CD4-positive, CD25-positive, alpha-beta regulatory T cell (primary cell): ENCODE measurements around the gene PMF1. TPM values are rescaled to one million over a fixed set of nuclear protein-coding genes. Genes with fewer than 3 reads are reported as not detected.
"Not testable (repeated sequence)": the region's sequence is repeated elsewhere in the genome, so short reads cannot be mapped to it uniquely, and the experiment has no call there.

ENCODE experiments used
- ATAC-seq, 2 donors: fragments of 150-1000 bp; cut with Tn5 transposase; one replicate each; pipeline ENCODE4 v1.10.0; 2021; ENCODE audit warnings: low read depth in 2 of 2, moderate number of reproducible peaks in 2 of 2, moderate library complexity in 1 of 2
- DNase-seq, 3 donors: peaks; one replicate each; pipeline versions ENCODE4 v3.0.0 to v3.0.0-alpha.2; 2012 to 2022; ENCODE audit warnings: mixed read lengths in 1 of 3
- H3K27ac ChIP-seq: one replicate; pipeline ENCODE4 v1.7.0; 2013; ENCODE audit warnings: mild to moderate bottlenecking, low read length; ENCODE audit not compliant: insufficient read depth, poor library complexity, severe bottlenecking
- H3K27me3 ChIP-seq: one replicate; pipeline ENCODE4 v1.7.0; 2013; ENCODE audit warnings: low read length; ENCODE audit not compliant: control insufficient read depth, insufficient read depth
- H3K36me3 ChIP-seq: one replicate; pipeline ENCODE4 v1.7.0; 2013; ENCODE audit warnings: mild to moderate bottlenecking, low read length, moderate library complexity; ENCODE audit not compliant: control insufficient read depth, insufficient read depth
- H3K4me1 ChIP-seq: 2 replicates; pipeline ENCODE4 v1.7.0; 2013; ENCODE audit warnings: mild to moderate bottlenecking, low read length; ENCODE audit not compliant: insufficient read depth, control insufficient read depth, poor library complexity, severe bottlenecking
- H3K4me3 ChIP-seq: one replicate; pipeline ENCODE4 v1.7.0; 2013; ENCODE audit warnings: low read depth, mild to moderate bottlenecking, low read length, moderate library complexity
- H3K9me3 ChIP-seq, 2 experiments: 1 replicate in 1 of 2; 2 replicates in 1 of 2; pipeline ENCODE4 v1.7.0; 2013; ENCODE audit warnings: low read length in 2 of 2, mild to moderate bottlenecking in 1 of 2, moderate library complexity in 1 of 2; ENCODE audit not compliant: control insufficient read depth in 2 of 2
- H3K27ac Mint-ChIP-seq, 3 donors: one replicate each; pipeline ENCODE4 v1.8.0; 2020 to 2022; ENCODE audit warnings: mild to moderate bottlenecking in 3 of 3, mixed read lengths in 3 of 3, moderate library complexity in 2 of 3
- H3K27me3 Mint-ChIP-seq: one replicate; pipeline ENCODE4 v1.8.0; 2022; ENCODE audit warnings: mild to moderate bottlenecking, mixed read lengths
- H3K36me3 Mint-ChIP-seq: one replicate; pipeline ENCODE4 v1.8.0; 2020; ENCODE audit warnings: mixed read lengths
- H3K4me1 Mint-ChIP-seq, 4 donors: one replicate each; pipeline ENCODE4 v1.8.0; 2020 to 2022; ENCODE audit warnings: mixed read lengths in 4 of 4, mild to moderate bottlenecking in 1 of 4
- H3K4me3 Mint-ChIP-seq, 4 donors: one replicate each; pipeline ENCODE4 v1.8.0; 2020 to 2022; ENCODE audit warnings: mild to moderate bottlenecking in 4 of 4, mixed read lengths in 4 of 4, moderate library complexity in 3 of 4
- H3K9me3 Mint-ChIP-seq, 7 donors: one replicate each; pipeline ENCODE4 v1.8.0; 2020 to 2022; ENCODE audit warnings: mixed read lengths in 7 of 7, mild to moderate bottlenecking in 3 of 7, moderate library complexity in 2 of 7
- polyA plus RNA-seq, 4 donors: library from polyadenylated mRNA; unstranded; fragments of 300-500 nt; fragmentation: Illumina TruSeq; gene quantifications; one replicate each; pipeline ENCODE4 v1.2.3, GENCODE V29; 2021
- total RNA-seq: library from RNA; stranded (reverse); gene quantifications from one replicate; pipeline ENCODE4 v1.2.3, GENCODE V29; 2022

The PMF1 gene
- total and polyA plus RNA-seq, 5 donors from 2014 or later = 69.3 to 89.9 (median 88.5) TPM

DNA sequence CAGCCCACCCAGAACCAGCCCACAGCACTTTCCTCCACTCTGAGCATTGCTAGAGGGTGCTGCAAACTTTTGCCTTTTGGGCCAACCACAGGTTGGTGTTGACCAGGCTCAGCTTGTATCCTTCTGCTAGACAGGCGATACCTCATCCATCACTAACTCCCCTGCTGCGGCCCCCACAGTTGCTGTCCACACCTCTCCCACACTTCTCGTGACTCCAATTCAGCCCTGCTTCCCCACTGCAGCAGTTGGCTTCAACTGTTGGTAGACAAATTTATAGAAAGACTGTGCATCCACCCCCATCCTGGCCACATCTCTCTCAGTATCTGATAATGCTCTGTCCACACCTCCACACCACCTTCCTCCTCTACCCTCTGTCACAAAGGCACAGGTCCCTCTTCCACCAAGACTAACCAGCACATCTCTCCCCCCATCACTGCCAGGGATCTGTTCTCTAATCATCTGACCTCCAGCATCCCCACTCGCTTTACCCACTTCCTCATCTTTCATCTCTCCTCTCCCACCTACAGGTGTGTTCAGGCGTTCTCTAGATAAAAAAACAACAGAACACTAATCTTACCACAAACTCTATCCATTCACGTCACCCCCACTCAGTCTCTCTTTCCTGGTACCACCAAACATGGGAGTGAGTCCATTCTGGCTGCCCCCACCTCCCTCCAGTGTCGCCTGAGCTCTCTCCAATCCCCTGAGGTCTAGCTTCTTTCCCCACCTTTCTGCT is 34.7 kb upstream of the PMF1 start:
- H3K27me3 ChIP-seq = no peaks in the 10 kb centered on the region
- DNase-seq (peak in 1 of 3 donors; percentile 60), ATAC-seq (peak; percentile 68 to 73)
- peak overlapping the region; percentile 12 to 84 (median 57) for H3K27ac Mint-ChIP-seq
- peak overlapping the region in 1 of 4 donors; percentile 38 for H3K4me3 Mint-ChIP-seq
- H3K36me3 ChIP-seq = no peaks in the 10 kb centered on the region
- H3K4me3 ChIP-seq = no peak overlapping the region
- H3K9me3 Mint-ChIP-seq = peaks cover 0 to 1% (median 0%) of the 10 kb centered on the region in 7 donors
- H3K4me1 Mint-ChIP-seq = peaks cover 0 to 14% (median 7%) of the 10 kb centered on the region in 4 donors
- no peaks in the 10 kb centered on the region for H3K4me1 ChIP-seq
- H3K9me3 ChIP-seq = no peaks in the 10 kb centered on the region
- H3K36me3 Mint-ChIP-seq = no peaks in the 10 kb centered on the region
- H3K27me3 Mint-ChIP-seq = no peaks in the 10 kb centered on the region
- H3K27ac ChIP-seq = no peak overlapping the region

DNA sequence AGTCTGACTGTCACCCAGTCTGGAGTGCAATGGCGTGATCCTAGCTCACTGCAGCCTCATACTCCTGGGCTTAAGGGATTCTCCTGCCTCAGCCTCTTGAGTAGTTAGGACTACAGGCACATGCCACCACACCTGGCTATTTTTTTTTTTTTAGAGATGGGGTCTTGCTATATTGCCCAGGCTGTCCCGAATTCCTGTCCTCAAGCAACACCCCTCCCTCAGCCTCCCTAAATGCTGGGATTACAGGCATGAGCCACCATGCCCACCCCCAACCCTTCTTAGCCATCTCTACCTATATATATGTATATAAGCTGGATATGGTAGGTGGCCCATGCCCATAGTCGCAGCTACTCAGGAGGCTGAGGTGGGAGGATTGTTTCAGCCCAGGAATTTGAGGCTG is 32.3 kb upstream of the PMF1 start:
- no peak overlapping the region for H3K27ac ChIP-seq
- peak overlapping the region in 1 of 4 donors; percentile 22 for H3K4me3 Mint-ChIP-seq
- no peaks in the 10 kb centered on the region for H3K9me3 Mint-ChIP-seq
- H3K27ac Mint-ChIP-seq = no peak overlapping the region
- H3K36me3 ChIP-seq = no peaks in the 10 kb centered on the region
- no peak overlapping the region for H3K4me3 ChIP-seq
- DNase-seq (no peak), ATAC-seq (no peak)
- no peaks in the 10 kb centered on the region for H3K36me3 Mint-ChIP-seq
- H3K9me3 ChIP-seq = no peaks in the 10 kb centered on the region
- H3K4me1 Mint-ChIP-seq = peaks cover 0 to 14% (median 7%) of the 10 kb centered on the region in 4 donors
- H3K27me3 ChIP-seq = no peaks in the 10 kb centered on the region
- no peaks in the 10 kb centered on the region for H3K4me1 ChIP-seq
- H3K27me3 Mint-ChIP-seq = no peaks in the 10 kb centered on the region

DNA sequence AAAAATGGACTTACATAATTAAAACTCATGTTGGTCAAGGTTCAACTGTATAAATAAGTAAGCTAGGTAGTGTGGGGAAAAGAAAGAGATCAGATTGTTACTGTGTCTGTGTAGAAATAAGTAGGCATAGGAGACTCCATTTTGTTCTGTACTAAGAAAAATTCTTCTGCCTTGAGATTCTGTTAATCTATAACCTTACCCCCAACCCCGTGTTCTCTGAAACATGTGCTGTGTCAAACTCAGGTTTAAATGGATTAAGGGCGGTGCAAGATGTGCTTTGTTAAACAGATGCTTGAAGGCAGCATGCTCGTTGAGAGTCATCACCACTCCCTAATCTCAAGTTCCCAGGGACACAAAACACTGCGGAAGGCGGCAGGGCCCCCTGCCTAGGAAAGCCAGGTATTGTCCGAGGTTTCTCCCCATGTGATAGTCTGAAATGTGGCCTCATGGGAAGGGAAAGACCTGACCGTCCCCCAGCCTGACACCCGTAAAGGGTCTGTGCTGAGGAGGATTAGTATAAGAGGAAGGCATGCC is 31.3 kb upstream of the PMF1 start:
- H3K4me1 ChIP-seq, H3K27me3 ChIP-seq, H3K4me3 Mint-ChIP-seq, H3K27me3 Mint-ChIP-seq, DNase-seq, H3K27ac ChIP-seq, H3K9me3 ChIP-seq, H3K4me3 ChIP-seq, H3K36me3 Mint-ChIP-seq, ATAC-seq, H3K36me3 ChIP-seq, H3K9me3 Mint-ChIP-seq: not testable (repeated sequence)
- peak overlapping the region in 1 of 3 donors; percentile 26 for H3K27ac Mint-ChIP-seq
- H3K4me1 Mint-ChIP-seq = peaks cover 0 to 14% (median 7%) of the 10 kb centered on the region in 4 donors

DNA sequence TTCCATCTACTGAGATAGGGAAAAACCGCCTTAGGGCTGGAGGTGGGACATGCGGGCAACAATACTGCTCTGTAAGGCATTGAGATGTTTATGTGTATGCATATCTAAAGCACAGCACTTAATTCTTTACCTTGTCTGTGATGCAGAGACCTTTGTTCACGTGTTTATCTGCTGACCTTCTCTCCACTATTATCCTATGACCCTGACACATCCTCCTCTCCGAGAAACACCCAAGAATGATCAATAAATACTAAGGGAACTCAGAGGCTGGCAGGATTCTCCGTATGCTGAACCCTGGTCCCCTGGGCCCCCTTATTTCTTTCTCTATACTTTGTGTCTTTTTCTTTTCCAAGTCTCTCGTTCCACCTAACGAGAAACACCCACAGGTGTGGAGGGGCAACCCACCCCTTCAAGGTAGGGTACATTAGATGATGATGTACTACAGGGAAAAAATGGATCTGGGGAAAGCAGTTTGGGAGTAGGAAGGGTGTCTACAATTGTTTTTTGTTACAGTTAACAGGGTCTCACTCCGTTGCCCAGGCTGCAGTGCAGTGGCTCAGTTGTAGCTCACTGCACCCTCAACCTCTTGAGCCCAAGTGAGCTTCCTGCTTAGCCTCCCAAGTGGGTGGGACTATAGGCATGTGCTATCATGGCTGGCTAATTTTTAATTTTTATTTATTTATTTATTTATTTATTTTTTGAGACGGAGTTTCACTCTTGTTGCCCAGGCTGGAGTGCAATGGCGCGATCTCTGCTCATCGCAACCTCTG is 30.6 kb upstream of the PMF1 start:
- H3K36me3 ChIP-seq, H3K36me3 Mint-ChIP-seq, H3K27me3 ChIP-seq, H3K9me3 ChIP-seq, H3K4me3 Mint-ChIP-seq, H3K4me1 ChIP-seq, H3K4me3 ChIP-seq, ATAC-seq, H3K27me3 Mint-ChIP-seq, H3K9me3 Mint-ChIP-seq, DNase-seq, H3K27ac Mint-ChIP-seq, H3K27ac ChIP-seq: not testable (repeated sequence)
- peaks cover 0 to 13% (median 7%) of the 10 kb centered on the region in 4 donors for H3K4me1 Mint-ChIP-seq

GRCh38 chr1:156186347-156187177 is 26.2 kb upstream of the PMF1 start:
- H3K9me3 Mint-ChIP-seq, H3K4me1 Mint-ChIP-seq, DNase-seq, H3K4me3 ChIP-seq, H3K27me3 ChIP-seq, H3K9me3 ChIP-seq, ATAC-seq, H3K4me1 ChIP-seq, H3K27ac Mint-ChIP-seq, H3K36me3 Mint-ChIP-seq, H3K27ac ChIP-seq, H3K36me3 ChIP-seq: not testable (repeated sequence)
- Mint-ChIP-seq H3K4me3 (peak overlapping the region in 1 of 4 donors; percentile 20), H3K27me3 (peaks cover 12% of the 10 kb centered on the region)

DNA sequence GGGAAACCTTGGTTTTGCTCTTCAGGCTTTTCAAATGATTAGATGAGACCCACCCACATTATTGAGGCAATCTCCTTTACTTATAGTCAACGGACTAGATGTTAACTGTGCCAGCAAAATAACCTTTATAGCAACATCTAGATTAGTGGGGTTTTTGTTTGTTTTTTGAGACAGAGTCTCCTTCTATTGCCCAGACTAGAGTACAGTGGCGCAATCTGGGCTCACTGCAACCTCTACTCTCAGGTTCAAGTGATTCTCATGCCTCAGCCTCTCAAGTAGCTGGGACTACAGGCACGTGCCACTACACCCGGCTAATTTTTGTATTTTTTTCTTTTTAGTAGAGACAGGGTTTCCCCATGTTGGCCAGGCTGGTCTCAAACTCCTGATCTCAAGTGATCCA is 22.5 kb upstream of the PMF1 start:
- H3K27me3 Mint-ChIP-seq = peaks cover 12% of the 10 kb centered on the region
- not testable (repeated sequence) for H3K36me3 Mint-ChIP-seq, DNase-seq

GRCh38 chr1:156191292-156191964 is 21.4 kb upstream of the PMF1 start:
- peaks cover 5% of the 10 kb centered on the region for H3K36me3 ChIP-seq
- Mint-ChIP-seq H3K4me1 (peaks cover 7 to 37% (median 19%) of the 10 kb centered on the region in 4 donors), H3K27me3 (peaks cover 12% of the 10 kb centered on the region), H3K9me3 (peaks cover 0 to 4% (median 0%) of the 10 kb centered on the region in 7 donors), H3K27ac (no peak overlapping the region), H3K4me3 (peak overlapping the region in 2 of 4 donors; percentile 52 to 92), H3K36me3 (peaks cover 11% of the 10 kb centered on the region)
- H3K9me3 ChIP-seq = no peaks in the 10 kb centered on the region
- no peak overlapping the region for H3K27ac ChIP-seq
- H3K4me3 ChIP-seq = no peak overlapping the region
- H3K4me1 ChIP-seq = peaks cover 16% of the 10 kb centered on the region
- DNase-seq = no peak
- no peaks in the 10 kb centered on the region for H3K27me3 ChIP-seq
- ATAC-seq = no peak

More for the DNA sequence above, 22.5 kb upstream of the PMF1 start:
- not testable (repeated sequence) for H3K36me3 ChIP-seq, H3K27ac ChIP-seq, H3K4me3 ChIP-seq, H3K9me3 ChIP-seq, ATAC-seq, H3K27me3 ChIP-seq, H3K9me3 Mint-ChIP-seq
- Mint-ChIP-seq H3K27ac (peak overlapping the region in 1 of 3 donors; percentile 8), H3K4me3 (peak overlapping the region in 1 of 4 donors; percentile 78), H3K4me1 (peaks cover 7 to 25% (median 12%) of the 10 kb centered on the region in 4 donors)
- H3K4me1 ChIP-seq = peaks cover 11% of the 10 kb centered on the region
